ENCODE measurements around the gene TSPAN9. TPM values are rescaled to one million over a fixed set of nuclear protein-coding genes. Genes with fewer than 3 reads are reported as not detected.

The TSPAN9 gene
- total and polyA plus RNA-seq, 4 donors: 17.4 to 62.9 (median 34.2) TPM

DNA sequence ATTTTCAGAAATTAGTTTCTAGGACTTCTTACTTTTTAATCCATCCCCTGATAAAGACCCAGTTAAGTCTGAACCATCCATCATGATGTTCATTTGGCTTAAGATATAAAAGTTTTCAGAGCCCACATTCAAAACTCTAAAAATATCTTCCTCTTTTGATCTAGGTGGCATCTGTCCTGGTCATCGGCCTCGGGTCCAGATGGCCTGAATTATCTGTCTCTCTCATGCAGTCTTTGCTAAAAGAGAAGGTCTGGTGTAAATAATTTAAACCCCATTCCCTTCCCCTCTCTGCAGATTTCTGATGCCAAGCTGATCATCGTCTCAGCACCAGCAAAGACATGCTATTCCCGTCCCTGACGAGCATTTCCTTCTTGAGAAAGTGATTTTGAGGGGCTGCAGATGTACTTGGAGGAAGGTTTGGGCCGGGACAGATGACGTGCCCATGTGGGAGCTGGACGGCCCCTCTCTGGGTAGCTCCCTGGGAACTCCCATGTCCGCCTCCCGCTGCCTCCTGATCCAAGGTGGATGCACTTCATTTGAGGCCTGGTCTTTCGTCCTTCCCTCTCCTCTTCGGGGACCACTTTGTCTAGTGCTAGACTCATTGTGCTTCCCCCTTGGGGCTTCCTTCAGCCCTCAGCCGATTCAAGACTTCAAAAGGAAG is 240.8 kb downstream of the TSPAN9 start (continued):
- TF ChIP-seq, protein P1, sequence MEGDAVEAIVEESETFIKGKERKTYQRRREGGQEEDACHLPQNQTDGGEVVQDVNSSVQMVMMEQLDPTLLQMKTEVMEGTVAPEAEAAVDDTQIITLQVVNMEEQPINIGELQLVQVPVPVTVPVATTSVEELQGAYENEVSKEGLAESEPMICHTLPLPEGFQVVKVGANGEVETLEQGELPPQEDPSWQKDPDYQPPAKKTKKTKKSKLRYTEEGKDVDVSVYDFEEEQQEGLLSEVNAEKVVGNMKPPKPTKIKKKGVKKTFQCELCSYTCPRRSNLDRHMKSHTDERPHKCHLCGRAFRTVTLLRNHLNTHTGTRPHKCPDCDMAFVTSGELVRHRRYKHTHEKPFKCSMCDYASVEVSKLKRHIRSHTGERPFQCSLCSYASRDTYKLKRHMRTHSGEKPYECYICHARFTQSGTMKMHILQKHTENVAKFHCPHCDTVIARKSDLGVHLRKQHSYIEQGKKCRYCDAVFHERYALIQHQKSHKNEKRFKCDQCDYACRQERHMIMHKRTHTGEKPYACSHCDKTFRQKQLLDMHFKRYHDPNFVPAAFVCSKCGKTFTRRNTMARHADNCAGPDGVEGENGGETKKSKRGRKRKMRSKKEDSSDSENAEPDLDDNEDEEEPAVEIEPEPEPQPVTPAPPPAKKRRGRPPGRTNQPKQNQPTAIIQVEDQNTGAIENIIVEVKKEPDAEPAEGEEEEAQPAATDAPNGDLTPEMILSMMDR (IDR thresholded peaks at IDR 0.05; ENCODE audit: low read depth, low read length, missing input control): no peak
- TF ChIP-seq RAD21 (IDR thresholded peaks at IDR 0.05) (no peak), SP1 (IDR thresholded peaks at IDR 0.05) (no peak), EGR1 (IDR thresholded peaks at IDR 0.05; ENCODE audit: low read depth in 2 of 2) (no peak)
- TF ChIP-seq, protein P2, sequence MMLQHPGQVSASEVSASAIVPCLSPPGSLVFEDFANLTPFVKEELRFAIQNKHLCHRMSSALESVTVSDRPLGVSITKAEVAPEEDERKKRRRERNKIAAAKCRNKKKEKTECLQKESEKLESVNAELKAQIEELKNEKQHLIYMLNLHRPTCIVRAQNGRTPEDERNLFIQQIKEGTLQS (IDR thresholded peaks at IDR 0.05): no peak

DNA sequence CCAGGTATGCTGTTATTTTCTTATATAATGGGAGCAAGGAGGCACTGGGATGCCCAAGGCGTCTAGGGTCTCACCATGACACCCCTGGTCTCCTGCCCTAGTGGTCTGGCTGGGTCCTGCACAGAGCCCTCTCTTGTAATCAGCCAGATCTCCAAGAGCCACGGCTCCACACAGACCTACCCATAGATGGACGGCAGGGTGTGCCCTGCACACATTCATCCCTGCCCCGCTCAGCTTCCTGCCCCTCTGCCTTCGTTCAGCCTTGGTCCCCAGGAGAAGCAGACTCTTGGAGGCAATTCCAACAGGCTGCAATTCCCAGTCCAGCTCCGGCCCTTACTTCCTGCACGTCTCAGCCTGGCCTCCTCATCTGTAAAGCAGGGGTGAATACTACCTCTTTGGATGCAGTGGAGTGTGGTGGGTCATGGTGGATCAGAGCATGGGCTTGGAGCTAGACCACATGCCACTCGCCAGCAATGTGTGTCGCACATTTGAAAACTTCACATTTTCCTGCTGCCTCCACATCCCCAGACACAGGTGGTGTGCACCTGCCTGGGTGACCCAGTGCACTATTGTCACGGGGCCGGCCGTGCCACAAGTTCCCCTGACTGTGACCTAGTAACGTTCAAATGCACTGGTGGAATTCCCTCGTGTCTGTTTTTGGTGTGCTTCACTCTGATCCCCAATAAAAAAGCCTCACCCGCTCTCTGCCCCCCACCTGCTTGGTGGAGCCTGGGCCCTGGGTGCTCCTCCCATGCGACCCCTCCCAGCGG is 242.7 kb downstream of the TSPAN9 start:
- DNase-seq (ENCODE audit: low spot score): no peak
- TF ChIP-seq GABPA (IDR thresholded peaks at IDR 0.05 in 1 of 2, conservative IDR thresholded peaks at IDR 0.05 in 1 of 2) (no peak), FOXA2 (IDR thresholded peaks at IDR 0.05) (no peak)
- TF ChIP-seq, protein P3, sequence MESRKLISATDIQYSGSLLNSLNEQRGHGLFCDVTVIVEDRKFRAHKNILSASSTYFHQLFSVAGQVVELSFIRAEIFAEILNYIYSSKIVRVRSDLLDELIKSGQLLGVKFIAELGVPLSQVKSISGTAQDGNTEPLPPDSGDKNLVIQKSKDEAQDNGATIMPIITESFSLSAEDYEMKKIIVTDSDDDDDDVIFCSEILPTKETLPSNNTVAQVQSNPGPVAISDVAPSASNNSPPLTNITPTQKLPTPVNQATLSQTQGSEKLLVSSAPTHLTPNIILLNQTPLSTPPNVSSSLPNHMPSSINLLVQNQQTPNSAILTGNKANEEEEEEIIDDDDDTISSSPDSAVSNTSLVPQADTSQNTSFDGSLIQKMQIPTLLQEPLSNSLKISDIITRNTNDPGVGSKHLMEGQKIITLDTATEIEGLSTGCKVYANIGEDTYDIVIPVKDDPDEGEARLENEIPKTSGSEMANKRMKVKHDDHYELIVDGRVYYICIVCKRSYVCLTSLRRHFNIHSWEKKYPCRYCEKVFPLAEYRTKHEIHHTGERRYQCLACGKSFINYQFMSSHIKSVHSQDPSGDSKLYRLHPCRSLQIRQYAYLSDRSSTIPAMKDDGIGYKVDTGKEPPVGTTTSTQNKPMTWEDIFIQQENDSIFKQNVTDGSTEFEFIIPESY (IDR thresholded peaks at IDR 0.05): no peak
- no peak overlapping the region for H3K9ac ChIP-seq (ENCODE audit: low read depth in 1 of 2, low read length in 2 of 2)
- H3K27ac ChIP-seq (ENCODE audit: low read depth in 1 of 2, low read length in 2 of 2): no peak overlapping the region
- no peaks in the 10 kb centered on the region for H3K36me3 ChIP-seq (ENCODE audit: control insufficient read depth in 4 of 4, insufficient read depth in 3 of 4, low read depth in 1 of 4, low read length in 3 of 4)
- H3K9me3 ChIP-seq (ENCODE audit: control insufficient read depth in 4 of 4, low read length in 3 of 4): no peaks in the 10 kb centered on the region
- H3K27me3 ChIP-seq (ENCODE audit: control insufficient read depth in 4 of 4, insufficient read depth in 4 of 4, low read length in 3 of 4): no peaks in the 10 kb centered on the region
- peaks cover 0 to 4% (median 1%) of the 10 kb centered on the region in 4 donors for H3K4me1 ChIP-seq (ENCODE audit: control insufficient read depth in 4 of 4, insufficient read depth in 4 of 4, low read length in 3 of 4)
- 87% methylated on average over 17 of the region's 17 CpGs for WGBS
- H3K4me3 ChIP-seq (ENCODE audit: low read depth in 1 of 3, low read length in 3 of 3): no peak overlapping the region

DNA sequence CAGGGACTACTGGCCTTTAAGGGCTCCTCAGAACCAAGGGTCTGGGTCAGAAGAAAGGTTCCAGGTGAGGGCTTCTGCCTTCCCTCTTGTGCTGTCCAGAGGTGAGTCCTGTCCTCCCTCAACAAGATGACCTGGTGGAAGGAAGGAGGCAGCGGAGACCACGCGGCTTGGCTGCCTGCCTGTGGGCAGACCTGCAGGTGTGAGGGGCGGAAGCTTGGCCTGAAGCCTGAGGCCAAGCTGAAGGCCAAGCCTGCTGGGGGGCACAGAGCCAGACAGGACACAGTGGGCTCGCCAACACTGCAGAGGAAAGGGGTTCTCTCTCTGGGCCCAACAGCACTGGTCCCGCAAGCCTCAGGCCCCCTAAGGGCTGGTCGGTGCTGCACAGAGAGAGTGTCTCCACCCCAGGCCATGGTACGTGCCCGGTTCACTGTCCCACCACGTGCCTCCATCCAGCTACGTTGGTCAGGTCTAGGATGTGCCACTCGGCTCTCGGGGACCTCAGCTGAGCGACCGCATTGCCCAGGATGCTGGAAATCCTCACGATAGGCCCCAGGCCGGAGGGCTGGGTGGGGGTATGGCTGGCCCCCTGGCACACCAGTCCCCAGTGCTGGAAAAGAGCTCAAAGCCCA is 243.8 kb downstream of the TSPAN9 start:
- no peak for DNase-seq (ENCODE audit: low spot score)
- Histone ChIP-seq H3K36me3 (ENCODE audit: control insufficient read depth in 4 of 4, insufficient read depth in 3 of 4, low read depth in 1 of 4, low read length in 3 of 4) (no peaks in the 10 kb centered on the region), H3K9me3 (ENCODE audit: control insufficient read depth in 4 of 4, low read length in 3 of 4) (no peaks in the 10 kb centered on the region), H3K27me3 (ENCODE audit: control insufficient read depth in 4 of 4, insufficient read depth in 4 of 4, low read length in 3 of 4) (no peaks in the 10 kb centered on the region), H3K27ac (ENCODE audit: low read depth in 1 of 2, low read length in 2 of 2) (no peak overlapping the region), H3K9ac (ENCODE audit: low read depth in 1 of 2, low read length in 2 of 2) (no peak overlapping the region), H3K4me3 (ENCODE audit: low read depth in 1 of 3, low read length in 3 of 3) (no peak overlapping the region), H3K4me1 (ENCODE audit: control insufficient read depth in 4 of 4, insufficient read depth in 4 of 4, low read length in 3 of 4) (no peaks in the 10 kb centered on the region)
- TF ChIP-seq FOXA2 (IDR thresholded peaks at IDR 0.05) (no peak), EGR1 (IDR thresholded peaks at IDR 0.05; ENCODE audit: low read depth in 2 of 2) (no peak), RXRA (IDR thresholded peaks at IDR 0.05) (no peak), HNF4G (IDR thresholded peaks at IDR 0.05) (no peak), RAD21 (IDR thresholded peaks at IDR 0.05) (no peak)
- TF ChIP-seq, protein P4, sequence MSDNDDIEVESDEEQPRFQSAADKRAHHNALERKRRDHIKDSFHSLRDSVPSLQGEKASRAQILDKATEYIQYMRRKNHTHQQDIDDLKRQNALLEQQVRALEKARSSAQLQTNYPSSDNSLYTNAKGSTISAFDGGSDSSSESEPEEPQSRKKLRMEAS (IDR thresholded peaks at IDR 0.05): no peak
- TF ChIP-seq, protein P3 (IDR thresholded peaks at IDR 0.05): no peak
- WGBS: 87% methylated on average over 17 of the region's 17 CpGs

Measured in liver (tissue), 9 donors.